ENCODE data around the gene PRSS35. TPM values are rescaled to one million over a fixed set of nuclear protein-coding genes. Genes with fewer than 3 reads are reported as not detected.

PRSS35 gene
- total and polyA plus RNA-seq, 2 of the 8 experiments (the other 6 are each of a cell fraction or from before 2014, with no cell fraction given), result 1.3 to 2.9 TPM

DNA sequence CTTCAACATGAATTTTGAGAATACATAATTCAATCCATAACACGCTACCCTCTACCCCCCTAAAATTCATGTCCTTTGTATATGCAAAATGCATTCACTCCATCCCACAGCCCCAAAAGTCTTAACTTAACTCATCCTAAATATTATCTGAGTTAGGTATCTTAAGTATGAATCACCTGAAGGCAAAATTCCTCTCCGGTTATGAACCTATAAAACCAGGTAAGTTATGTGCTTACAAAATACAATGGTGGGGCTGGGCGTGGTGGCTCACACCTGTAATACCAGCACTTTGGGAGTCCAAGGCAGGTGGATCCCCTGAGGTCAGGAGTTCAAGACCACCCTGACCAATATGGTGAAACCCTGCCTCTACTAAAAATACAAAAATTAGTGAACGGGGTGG lies 23.5 kb upstream of the PRSS35 start (continued):
- TF ChIP-seq SP2 (IDR thresholded peaks at IDR 0.05; ENCODE audit: low read length), result no peak
